NCI-H345 treated with DMSO at 0.1 percent for 48 hours (cell line): ENCODE measurements around the gene ADD1.

Experiments used
- DNase-seq: peaks from one replicate; lab custom pipeline; 2025; ENCODE audit not compliant: unreplicated experiment; lab: John Stamatoyannopoulos, UW

The ADD1 gene, protein sequence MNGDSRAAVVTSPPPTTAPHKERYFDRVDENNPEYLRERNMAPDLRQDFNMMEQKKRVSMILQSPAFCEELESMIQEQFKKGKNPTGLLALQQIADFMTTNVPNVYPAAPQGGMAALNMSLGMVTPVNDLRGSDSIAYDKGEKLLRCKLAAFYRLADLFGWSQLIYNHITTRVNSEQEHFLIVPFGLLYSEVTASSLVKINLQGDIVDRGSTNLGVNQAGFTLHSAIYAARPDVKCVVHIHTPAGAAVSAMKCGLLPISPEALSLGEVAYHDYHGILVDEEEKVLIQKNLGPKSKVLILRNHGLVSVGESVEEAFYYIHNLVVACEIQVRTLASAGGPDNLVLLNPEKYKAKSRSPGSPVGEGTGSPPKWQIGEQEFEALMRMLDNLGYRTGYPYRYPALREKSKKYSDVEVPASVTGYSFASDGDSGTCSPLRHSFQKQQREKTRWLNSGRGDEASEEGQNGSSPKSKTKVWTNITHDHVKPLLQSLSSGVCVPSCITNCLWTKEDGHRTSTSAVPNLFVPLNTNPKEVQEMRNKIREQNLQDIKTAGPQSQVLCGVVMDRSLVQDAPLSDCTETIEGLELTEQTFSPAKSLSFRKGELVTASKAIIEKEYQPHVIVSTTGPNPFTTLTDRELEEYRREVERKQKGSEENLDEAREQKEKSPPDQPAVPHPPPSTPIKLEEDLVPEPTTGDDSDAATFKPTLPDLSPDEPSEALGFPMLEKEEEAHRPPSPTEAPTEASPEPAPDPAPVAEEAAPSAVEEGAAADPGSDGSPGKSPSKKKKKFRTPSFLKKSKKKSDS

DNA sequence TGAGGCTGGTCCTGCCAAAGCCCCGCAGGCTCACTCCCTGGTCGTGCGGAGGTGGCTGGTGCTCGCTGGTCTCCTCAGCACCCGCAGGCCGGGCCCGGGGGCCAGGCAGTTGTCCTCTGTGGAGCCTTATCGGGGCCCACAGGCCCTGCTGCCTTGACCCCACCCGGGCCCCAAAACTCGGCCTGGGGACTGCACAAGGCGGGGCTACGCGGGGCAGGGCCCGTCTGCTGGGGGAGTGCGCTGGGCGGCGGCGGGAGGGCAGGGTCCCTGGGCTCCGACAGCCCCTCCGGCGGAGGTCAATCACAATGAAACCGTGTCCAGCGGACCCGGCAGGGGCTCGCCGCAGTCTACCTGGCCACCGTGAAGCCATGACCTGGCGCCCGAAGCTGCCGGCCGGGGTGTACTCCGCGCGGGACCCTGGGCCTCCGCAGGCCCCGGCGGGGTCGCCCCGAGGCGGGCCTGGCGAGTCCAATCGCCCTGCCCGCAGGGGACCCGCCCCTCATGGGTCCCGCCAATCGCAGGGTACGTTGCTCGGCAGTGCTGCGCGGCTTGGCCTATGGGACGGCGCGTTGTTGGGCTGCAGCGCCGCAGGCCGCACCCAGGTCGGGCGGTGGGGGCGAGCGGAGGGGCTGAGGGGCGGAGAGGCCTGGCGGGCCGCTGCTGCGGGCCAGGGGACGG lies at the start of gene ADD1:
TSS of gene ADD1 (plus strand) at position 582 of the 678 bp plus-strand sequence. CDS start 32,072 bp downstream, outside the sequence.
- DNase-seq = peak; percentile 28

DNA sequence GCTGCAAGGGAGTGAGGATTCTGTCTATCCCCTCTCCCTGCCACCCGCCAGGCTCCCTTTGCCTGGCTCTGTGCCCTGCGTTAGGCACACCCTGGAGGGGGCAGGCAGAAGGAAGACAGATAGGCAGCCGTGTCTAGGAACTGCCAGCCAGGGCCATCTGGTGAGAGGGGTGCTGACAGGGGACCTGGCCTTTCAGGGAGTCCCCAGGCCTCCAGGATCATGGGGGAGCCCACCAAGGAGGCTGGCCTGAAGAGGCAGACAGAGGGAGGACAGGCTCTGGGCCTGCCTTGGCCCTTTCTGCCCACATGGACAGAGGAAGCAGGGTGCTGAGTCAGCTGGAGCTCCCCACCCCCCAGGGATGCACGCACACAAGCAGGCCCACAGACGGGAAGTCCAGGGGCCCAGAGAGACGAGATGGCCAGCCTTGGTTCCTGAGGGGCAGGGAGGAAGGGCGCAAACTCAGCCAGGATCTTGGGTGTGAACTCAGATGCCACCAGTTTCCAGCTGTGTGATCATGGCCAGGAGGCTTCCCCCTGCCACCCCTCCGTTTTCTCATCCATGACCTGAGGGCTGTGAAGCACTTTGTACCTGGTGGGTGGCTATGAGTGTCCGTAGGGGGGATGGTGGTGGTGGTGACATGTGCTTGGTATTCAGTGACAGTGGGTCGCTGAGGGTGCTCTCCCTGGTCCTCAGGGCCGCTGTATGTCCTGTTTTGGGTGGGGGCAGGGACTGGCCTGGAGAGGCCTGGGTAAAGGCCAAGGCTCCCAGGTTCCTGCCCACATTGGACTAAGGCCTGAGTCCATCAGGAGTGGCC lies 49.0 kb upstream of the ADD1 start:
- DNase-seq = no peak

DNA sequence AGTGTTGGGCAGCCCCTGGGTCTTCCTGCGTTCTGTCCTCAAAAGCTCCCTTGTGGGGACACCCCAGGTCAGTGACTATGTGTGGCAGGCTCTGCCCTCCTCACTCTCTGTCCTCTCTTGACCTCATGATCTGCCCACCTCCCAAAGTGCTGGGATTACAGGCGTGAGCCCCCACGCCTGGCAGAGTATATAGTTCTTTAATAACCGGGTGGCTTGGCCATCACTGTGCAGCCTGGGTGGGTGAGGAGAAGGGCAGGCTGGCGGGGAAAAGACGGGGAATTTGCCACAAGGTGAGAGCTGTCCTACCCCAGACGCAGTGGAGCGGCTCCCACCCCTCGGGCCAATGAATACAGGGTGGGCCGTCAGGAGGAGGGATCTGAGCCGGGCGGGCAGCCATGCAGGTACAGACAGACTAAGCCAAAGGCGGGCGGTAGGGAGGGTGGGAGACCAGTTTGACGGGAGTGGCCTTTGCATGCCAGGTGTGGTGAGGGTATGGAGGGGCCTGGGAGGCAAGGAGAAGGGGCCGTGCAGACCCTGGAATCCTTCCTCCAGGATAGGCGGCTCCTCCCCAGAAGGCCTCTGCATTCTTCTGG lies 48.2 kb upstream of the ADD1 start:
- no peak for DNase-seq

- DNase-seq = no peak
These were observed 47.5 kb upstream of the ADD1 start for GRCh38 chr4:2795893-2796848.

- no peak for DNase-seq
These were observed 46.6 kb upstream of the ADD1 start for GRCh38 chr4:2796849-2797544.

- no peak for DNase-seq
These were observed 45.9 kb upstream of the ADD1 start for GRCh38 chr4:2797545-2798305.

DNA sequence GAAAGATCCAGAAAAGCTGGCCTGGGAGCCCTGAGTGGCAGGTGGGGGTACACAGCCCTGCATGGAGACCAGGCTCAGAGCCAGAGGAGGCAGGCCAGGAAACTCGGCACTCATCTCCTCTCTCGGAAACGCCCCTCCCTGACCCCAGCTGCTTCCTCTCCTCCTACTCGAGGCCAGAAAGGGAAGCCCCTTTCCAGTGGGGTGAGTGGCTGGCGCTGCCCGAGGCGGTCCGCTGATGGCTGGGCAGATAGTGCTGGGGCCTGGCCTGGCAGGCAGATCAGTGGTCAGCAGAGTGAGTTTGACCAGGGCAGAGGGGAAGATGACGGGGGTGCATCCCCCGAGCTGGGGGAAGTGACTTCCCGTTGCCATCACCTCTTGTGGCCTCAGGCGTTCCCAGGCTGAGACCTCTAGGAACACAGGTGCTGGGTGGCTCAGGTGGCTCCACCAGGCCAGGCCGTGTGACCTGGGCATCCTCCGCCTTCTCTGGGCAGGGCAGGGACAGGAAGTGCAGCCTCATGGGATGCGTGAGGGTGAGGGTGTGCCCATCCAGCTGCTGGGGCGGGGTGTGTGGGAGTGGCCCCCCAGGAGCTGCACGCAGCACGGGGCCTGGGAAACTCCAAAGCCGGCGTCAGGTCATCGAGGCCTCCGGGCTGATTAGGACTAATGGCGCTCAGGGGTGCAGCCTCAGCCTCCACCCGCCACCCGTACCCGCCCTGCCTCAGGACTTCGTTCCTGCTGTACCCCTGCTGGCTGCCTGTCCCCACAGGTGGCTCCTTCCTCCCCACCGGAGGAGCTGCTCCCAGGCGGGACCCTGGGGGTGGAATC lies 45.0 kb upstream of the ADD1 start:
- no peak for DNase-seq

DNA sequence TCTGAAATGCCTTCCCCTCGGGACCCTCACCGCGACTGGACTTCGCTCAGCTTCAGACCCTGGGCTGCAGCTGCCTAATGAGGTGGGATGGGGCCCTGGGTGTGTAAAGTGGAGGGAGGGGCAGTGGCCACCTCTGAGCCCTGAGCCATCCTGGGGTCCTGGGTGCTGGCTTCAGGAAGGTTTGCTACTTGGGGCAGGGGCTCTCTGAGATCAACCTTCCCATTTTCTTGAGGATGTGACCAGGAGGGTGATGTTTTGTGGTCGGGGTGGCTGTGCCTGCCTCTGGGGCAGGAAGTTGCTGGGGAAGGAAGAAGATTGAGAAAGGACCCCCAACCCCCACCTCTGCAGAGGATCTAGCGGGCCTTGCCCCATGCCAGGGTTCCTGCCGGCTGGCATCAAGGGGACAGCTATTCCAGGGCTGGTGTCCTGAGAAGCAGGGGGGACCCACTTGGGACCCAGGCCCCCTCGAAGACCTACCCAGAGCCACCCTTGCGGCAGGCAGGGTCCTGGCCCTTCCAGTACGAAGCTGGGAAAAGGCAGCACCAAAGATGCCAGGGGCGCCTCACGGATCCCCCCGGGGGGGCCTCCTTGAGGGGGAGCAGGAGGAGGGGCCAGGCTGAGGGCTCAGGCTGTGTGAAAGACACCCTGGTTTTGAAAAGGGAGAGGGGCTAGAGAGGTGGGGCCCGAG lies 44.3 kb upstream of the ADD1 start:
- no peak for DNase-seq

DNA sequence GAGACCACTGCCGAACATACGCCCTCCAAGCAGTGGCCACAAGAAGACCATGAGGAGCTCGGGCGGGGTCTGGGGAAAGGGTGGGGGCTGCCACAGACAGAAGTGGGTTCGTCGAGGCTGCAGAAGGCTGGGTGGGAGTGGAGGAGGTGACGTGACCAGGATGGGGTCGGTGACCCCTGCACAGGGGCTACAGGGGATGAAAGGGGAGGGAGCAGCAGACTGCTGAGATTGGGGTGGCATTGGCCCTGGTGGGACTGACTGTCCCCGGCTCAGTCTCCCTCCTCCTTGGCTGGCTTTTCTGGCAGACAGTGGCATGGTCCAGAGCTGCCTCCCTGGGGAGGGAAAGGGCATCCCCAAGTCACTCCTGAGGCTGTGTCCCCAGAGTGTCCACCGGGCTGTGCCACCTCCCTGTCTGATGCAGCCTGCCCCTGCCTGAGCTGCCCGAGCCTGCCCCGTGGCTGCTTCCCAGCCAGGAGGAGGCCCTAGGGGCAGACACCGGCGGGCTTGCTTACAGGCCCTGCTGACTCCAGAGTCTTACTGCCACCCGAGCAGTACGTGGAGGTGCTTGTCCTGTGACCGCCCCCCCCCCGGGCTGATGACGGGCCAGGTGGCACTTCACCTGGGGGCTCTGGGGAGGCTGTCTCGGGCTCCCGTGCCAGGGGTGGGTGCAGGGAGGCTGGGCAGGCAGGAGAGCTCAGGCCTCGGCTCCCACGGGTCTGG lies 43.5 kb upstream of the ADD1 start:
- no peak for DNase-seq

DNA sequence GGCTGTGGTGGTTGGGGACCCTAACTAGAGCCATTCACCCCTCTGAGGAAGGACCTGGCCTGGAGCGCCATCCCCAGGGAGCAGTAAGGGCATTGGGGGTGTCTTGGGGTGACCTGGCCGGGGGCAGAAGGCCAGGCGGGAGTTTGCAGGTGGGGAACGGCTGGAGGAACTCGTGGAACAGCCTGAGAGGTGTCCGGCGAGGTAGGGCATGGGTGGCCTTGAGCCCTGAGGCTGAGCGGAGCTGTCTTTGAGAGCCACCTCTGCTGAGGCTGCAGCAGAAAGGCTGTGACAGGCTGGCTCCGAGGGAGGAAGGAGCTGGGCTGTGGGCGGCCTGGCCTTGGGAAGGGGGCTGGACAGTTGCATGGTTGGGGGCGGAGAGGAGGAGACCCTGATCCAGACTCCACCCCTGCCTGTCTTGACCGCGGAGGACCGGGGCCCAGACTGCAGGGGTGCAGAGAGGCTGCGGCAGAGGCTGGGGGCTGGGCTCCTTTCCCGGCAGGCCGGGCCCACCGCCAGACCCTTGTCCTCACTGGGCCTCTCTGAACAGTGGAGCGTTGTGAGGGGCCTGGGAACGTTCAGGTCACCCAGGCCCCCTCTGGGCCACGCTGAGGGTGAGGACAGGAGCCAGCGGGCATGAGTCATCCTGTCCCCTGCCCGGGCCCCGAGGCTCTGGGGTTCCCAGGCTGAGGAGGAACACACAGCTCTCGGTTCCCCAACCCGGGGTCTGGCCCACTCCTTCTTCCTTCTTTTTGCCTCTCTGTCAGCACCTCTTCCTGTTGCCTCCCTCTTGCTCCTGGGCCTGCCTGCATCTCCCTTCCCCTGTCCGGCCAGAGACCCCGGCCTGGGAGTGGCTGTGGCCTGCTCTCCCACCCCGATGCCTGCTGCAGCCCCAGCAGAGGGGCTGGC lies 42.7 kb upstream of the ADD1 start:
- DNase-seq = no peak

DNA sequence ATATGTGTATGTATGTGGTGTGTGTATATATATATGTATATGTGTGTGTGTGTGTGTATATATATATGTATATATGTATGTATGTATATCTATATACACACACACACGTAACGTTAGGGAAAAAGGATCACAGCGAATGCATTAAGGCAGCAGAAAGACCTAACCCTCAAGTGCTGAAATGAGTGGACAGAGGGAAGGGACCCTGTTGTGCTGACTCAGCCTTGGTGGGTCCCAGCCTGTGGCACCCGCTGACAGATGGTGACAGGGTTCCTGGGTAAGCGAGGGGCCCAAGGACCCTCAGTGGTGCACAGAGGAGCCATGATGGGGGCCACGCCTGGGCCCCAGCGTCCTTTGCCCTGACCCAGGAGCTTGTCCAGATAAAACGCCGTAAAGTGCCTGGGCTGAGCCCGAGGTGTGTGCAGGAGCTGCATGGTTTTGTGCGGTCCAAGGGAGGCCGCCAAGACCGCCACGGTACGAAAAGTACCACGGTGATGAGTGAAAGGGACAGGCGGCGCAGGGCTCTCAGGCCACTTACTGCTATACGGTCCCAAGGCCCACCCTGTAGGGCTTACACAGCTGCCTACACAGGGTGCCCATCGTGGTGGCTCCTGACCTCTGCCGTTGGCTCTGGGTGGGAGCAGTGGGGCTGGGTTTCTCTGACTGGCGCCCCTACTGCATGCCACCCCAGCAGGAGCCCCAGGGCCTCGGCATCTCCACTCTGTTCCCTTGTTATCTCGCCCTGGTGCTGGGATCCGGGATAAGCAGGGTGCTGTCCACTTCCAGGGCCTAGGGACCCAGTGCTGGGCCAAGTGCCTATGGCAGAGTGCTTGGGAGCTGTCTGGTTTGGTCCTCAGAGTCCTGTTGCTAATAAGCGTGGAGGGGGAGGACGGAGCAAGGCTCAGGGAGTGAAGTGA lies 40.8 kb upstream of the ADD1 start:
- no peak for DNase-seq

- no peak for DNase-seq
These were observed 39.8 kb upstream of the ADD1 start for GRCh38 chr4:2803624-2804448.

GRCh38 chr4:2804449-2804972 lies 39.1 kb upstream of the ADD1 start:
- DNase-seq = no peak
